ENCODE results near the gene DKKL1.

DKKL1 gene

DNA sequence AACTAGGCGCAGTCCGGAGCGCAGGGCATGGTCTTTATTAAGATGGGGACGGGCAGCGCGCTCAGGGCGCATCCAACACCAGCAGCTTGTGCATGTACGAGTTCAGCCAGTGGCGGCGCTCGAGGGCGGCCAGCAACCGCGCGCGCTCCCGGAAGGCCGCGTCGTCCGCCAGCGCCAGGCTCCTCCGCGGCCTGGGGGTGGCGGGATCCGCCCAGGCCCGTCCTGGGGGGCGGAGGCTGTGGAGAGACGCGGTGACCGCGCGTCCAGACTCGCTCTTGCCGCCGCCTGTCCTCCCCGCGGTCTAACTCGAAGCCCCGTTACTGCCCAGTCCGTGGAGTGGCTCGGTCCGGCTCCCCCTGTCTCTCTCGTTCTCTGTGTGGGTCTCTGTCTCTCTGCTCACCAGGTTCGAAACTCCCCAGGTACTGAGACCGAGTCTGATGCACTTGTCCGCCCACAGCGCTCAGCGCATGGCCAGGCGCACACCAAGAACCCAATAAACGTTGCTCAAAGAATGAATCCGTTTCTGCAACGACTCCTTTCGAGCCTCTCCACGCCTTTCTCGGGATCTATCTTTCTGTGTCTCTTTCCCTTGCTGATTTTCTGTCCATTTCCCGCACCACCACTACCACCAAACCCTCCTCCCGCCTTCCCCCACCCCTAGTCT, 58.9 kb downstream of the DKKL1 start:
- DNase-seq, result peak; percentile 53 to 78 (median 58)

DNA sequence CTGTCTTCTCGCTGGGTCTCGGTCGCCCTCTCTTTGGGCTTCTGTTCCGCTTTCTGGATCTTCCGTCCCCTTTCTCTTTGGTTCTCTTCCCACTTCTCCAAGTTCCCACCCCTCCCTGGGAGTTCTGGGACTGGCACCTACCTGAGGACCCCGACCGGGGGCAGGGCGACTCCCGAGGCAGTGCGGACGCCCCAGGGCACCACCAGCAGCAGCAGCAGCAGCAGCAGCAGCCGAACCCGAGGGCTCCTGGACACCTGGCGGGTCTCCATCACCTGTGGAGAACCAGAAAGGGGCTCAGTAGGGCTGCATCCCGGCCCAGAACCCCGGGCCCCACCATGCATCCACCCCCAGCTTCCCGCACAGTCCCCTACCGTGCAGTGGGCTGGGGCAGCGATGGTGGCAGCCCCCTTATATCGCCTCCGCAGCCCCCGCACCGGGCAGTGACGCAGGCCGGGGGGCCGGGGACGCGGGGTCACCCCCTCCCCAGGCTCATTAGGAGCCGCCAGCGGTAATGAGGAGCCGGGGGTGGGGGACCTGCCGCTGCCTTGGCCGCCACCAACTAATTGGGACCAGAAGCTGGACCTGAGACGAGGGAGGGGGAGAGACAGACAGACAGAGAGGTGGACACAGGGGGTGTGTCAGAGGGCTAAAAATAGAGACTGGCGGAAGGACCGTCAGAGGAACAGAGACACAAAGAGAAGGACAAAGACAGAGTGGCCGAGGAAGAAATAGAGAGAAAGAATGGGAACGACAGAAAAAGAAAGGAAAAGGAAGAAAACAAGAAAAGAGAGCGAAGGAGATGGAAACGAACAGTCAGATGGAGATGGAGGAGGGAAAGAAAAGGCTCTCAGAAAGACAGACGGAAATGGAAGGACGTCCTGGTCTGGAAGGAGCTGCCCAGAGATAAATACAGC, 59.7 kb downstream of the DKKL1 start, which contains the start of gene PTH2:
Gene PTH2, minus strand, starts transcription at position 371 of the 914 bp plus-strand sequence. Its CDS starts 102 bp downstream, at position 269.
- DNase-seq, result peak in 1 of 4 experiments; percentile 27

DNA sequence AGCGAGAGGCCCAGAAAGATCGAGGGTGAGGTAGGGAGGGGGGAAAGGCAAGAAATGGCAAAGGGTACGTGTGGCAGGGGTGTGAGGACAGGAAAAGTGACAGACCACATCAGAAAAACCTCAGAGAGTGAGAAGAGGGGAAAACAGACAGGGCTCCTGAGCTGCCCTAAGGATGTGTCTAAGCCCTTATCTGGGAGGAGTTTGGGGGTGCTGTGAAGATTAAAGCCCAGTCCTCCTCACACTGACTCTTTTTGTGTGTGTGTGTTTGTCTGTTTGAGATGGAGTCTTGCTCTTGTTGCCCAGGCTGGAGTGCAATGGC, 60.3 kb downstream of the DKKL1 start:
- no peak for DNase-seq
